Measurements from ENCODE around the gene TMEM150C.

GRCh38 chr4:82551734-82552133, 10.1 kb downstream of the TMEM150C start:
- no peak for TF ChIP-seq POLR2AphosphoS5 (IDR thresholded peaks at IDR 0.05; ENCODE audit: low read depth, low read length)
- no peak for TF ChIP-seq REST (IDR thresholded peaks at IDR 0.05; ENCODE audit: insufficient read depth in 1 of 2, low read depth in 2 of 2, low read length in 2 of 2)
- TF ChIP-seq FOXP2 (optimal IDR thresholded peaks at IDR 0.05; ENCODE audit: borderline replicate concordance, extremely low read depth, extremely low read length, insufficient read depth) = no peak
